Sigmoid colon (tissue), 4 donors: Measurements from ENCODE around the gene CNNM2.

Experiments
- CTCF ChIP-seq, 4 experiments: fragments of 450-650 bp in 3 of 4; fragments of 200-600 bp in 1 of 4; IDR thresholded peaks; one replicate each; pipeline ENCODE4 v1.5.1; 2016 to 2019; ENCODE audit warnings: antibody characterized with exemption in 4 of 4, mild to moderate bottlenecking in 3 of 4, moderate library complexity in 2 of 4
- EP300 ChIP-seq, 4 donors: sonication (generic); formaldehyde crosslinking; IDR thresholded peaks; one replicate each; pipeline ENCODE4 v1.6.1; 2017; ENCODE audit warnings: antibody characterized with exemption in 4 of 4

- TF ChIP-seq CTCF (IDR thresholded peaks at IDR 0.05): no peak
- TF ChIP-seq EP300 (IDR thresholded peaks at IDR 0.05): no peak
Observed at GRCh38 chr10:102931643-102932042, 13.5 kb downstream of the CNNM2 start.
